Astrocyte of the spinal cord (primary cell): Measurements from ENCODE around the gene PCDHA1.

ENCODE experiments used
- DNase-seq: peaks from one replicate; pipeline ENCODE4 v3.0.0; 2011; ENCODE audit warnings: low read depth, low spot score
- H3K4me3 ChIP-seq: 2 replicates; pipeline ENCODE4 v1.5.1; 2011; ENCODE audit warnings: low read depth, mild to moderate bottlenecking, low read length, moderate library complexity
- CTCF ChIP-seq: IDR thresholded peaks from 2 replicates; pipeline ENCODE4 v1.5.1; 2012; ENCODE audit warnings: low read depth, mild to moderate bottlenecking, low read length, inconsistent platforms
- in situ Hi-C: cut with HindIII; loops from 2 replicates; pipeline ENCODE4 v1.10.0; 2017; ENCODE audit warnings: low sequenced_read_pairs

The PCDHA1 gene

GRCh38 chr5:140965905-140966292 is 180.0 kb downstream of the PCDHA1 start:
- in situ Hi-C loops = no loop called here
- no peak for TF ChIP-seq CTCF
- DNase-seq = no peak
- H3K4me3 ChIP-seq = peak overlapping the region; percentile 37

GRCh38 chr5:140966293-140967225 is 180.6 kb downstream of the PCDHA1 start, which contains the start of gene PCDHAC2:
Gene PCDHAC2, plus strand, starts transcription at chr5:140966476. Its CDS starts 291 bp downstream, at chr5:140966767.
- in situ Hi-C loops = no loop called here
- TF ChIP-seq CTCF = no peak
- no peak for DNase-seq
- H3K4me3 ChIP-seq = peak within 1 kb of the TSS; percentile 37

- no peak overlapping the region for H3K4me3 ChIP-seq
- no peak for TF ChIP-seq CTCF
- DNase-seq = no peak
- in situ Hi-C loops = no loop called here
These were observed 181.4 kb downstream of the PCDHA1 start for GRCh38 chr5:140967226-140967893.

- in situ Hi-C loops = no loop called here
- no peak for TF ChIP-seq CTCF
- no peak for DNase-seq
- no peak overlapping the region for H3K4me3 ChIP-seq
These were observed 183.9 kb downstream of the PCDHA1 start for GRCh38 chr5:140969880-140970279.

GRCh38 chr5:140973550-140973949 is 187.6 kb downstream of the PCDHA1 start:
- DNase-seq = no peak
- TF ChIP-seq CTCF = no peak
- in situ Hi-C loops = no loop called here
- no peak overlapping the region for H3K4me3 ChIP-seq

- in situ Hi-C loops = no loop called here
- no peak for DNase-seq
- no peak for TF ChIP-seq CTCF
- H3K4me3 ChIP-seq = no peak overlapping the region
These were observed 191.1 kb downstream of the PCDHA1 start for GRCh38 chr5:140977003-140977402.
